A549 (cell line): ENCODE data around the gene MGAT5. TPM values are rescaled to one million over a fixed set of nuclear protein-coding genes. Genes with fewer than 3 reads are reported as not detected.

Experiments used
- ATAC-seq, 2 experiments: fragments of 200-7000 bp in 1 of 2; fragments of >200 bp in 1 of 2; cut with Nextera tagmentation in 1 of 2; cut with Tn5 transposase in 1 of 2; 3 replicates each; pipeline versions ENCODE4 v1.8.0 to v1.9.1; 2018 to 2020; ENCODE audit warnings: mild to moderate bottlenecking in 1 of 2, moderate library complexity in 1 of 2
- CTCF ChIA-PET: fragments of 300-600 bp; sonication (Branson Sonifier 250); formaldehyde crosslinking; extraction: SDS; loops from one replicate; lab custom pipeline; 2021; ENCODE audit warnings: antibody characterized with exemption, inconsistent platforms; lab: Yijun Ruan, JAX
- POLR2A ChIA-PET: fragments of 350-600 bp; formaldehyde crosslinking; extraction: SDS; loops from one replicate; lab custom pipeline; 2021; ENCODE audit warnings: antibody characterized with exemption, inconsistent platforms; lab: Yijun Ruan, JAX
- DNase-seq, 2 experiments: peaks; one replicate each; pipeline versions ENCODE4 v3.0.0 to v3.0.0-alpha.2; 2011 to 2016; ENCODE audit warnings: low read depth in 1 of 2, low spot score in 1 of 2
- FAIRE-seq: peaks from 2 replicates; lab custom pipeline; 2011; peaks lifted over from hg19 to GRCh38; lab: Jason Lieb, UNC
- H3K27ac ChIP-seq, 2 experiments: fragments of >200 bp; sonication (Bioruptor Twin); formaldehyde crosslinking; 3 replicates each; pipeline ENCODE4 v1.5.1; 2016 to 2017
- H3K4me1 ChIP-seq: fragments of >200 bp; sonication (Bioruptor Twin); formaldehyde crosslinking; 3 replicates; pipeline ENCODE4 v1.6.1; 2016
- H3K4me2 ChIP-seq: fragments of >200 bp; sonication (Bioruptor Twin); formaldehyde crosslinking; 3 replicates; pipeline ENCODE4 v1.6.1; 2016
- H3K4me3 ChIP-seq: fragments of >200 bp; sonication (Bioruptor Twin); formaldehyde crosslinking; 3 replicates; pipeline ENCODE4 v1.5.1; 2016
- H3K9me3 ChIP-seq: fragments of >200 bp; sonication (Bioruptor Twin); formaldehyde crosslinking; 3 replicates; pipeline ENCODE4 v1.6.1; 2016
- ATOH8 ChIP-seq: fragments of 250-450 bp; sonication (Bioruptor Pico); IDR thresholded peaks from 2 replicates; pipeline ENCODE4 v1.5.0; 2020; ENCODE audit warnings: low read depth, mild to moderate bottlenecking, moderate library complexity
- BHLHE40 ChIP-seq: IDR thresholded peaks from 2 replicates; pipeline ENCODE4 v1.6.1; 2012; ENCODE audit warnings: low read depth, low read length, inconsistent platforms
- CBX2 ChIP-seq: fragments of 200-600 bp; sonication (generic); IDR thresholded peaks from 2 replicates; pipeline ENCODE4 v1.6.1; 2016; ENCODE audit warnings: low read depth, mild to moderate bottlenecking, borderline replicate concordance
- CBX8 ChIP-seq: fragments of 200-600 bp; sonication (generic); IDR thresholded peaks from 2 replicates; pipeline ENCODE4 v1.6.1; 2016
- CEBPB ChIP-seq, 2 experiments: fragments of >200 bp in 1 of 2; sonication (Bioruptor Twin) in 1 of 2; formaldehyde crosslinking in 1 of 2; IDR thresholded peaks; 2 replicates each; pipeline ENCODE4 v1.6.1; 2012 to 2016
- CTCF ChIP-seq: fragments of >200 bp; sonication (Bioruptor Twin); formaldehyde crosslinking; IDR thresholded peaks from 3 replicates; pipeline ENCODE4 v1.5.1; 2016
- EHF ChIP-seq: fragments of 250-450 bp; sonication (Bioruptor Pico); IDR thresholded peaks from 2 replicates; pipeline ENCODE4 v1.5.0; 2020; ENCODE audit warnings: mild to moderate bottlenecking
- EHMT2 ChIP-seq: fragments of 200-600 bp; sonication (generic); IDR thresholded peaks from 2 replicates; pipeline ENCODE4 v1.6.1; 2016; ENCODE audit warnings: antibody characterized with exemption, low read depth, mild to moderate bottlenecking, moderate library complexity
- ELK1 ChIP-seq: fragments of 150-350 bp; IDR thresholded peaks from 2 replicates; pipeline ENCODE4 v1.6.1; 2014; ENCODE audit warnings: low read depth, mild to moderate bottlenecking, low read length
- ESRRA ChIP-seq: fragments of 150-350 bp; IDR thresholded peaks from 2 replicates; pipeline ENCODE4 v1.6.1; 2014; ENCODE audit warnings: mild to moderate bottlenecking, low read length, borderline replicate concordance
- FOSB ChIP-seq: fragments of 250-450 bp; sonication (Bioruptor Pico); IDR thresholded peaks from 2 replicates; pipeline ENCODE4 v1.5.0; 2020; ENCODE audit warnings: mild to moderate bottlenecking, moderate library complexity
- FOXS1 ChIP-seq: fragments of 250-450 bp; sonication (Bioruptor Pico); IDR thresholded peaks from 2 replicates; pipeline ENCODE4 v1.5.0; 2020; ENCODE audit warnings: mild to moderate bottlenecking, moderate library complexity
- HOXA7 ChIP-seq: fragments of 250-450 bp; sonication (Bioruptor Pico); IDR thresholded peaks from 2 replicates; pipeline ENCODE4 v1.5.0; 2020; ENCODE audit warnings: mild to moderate bottlenecking, moderate library complexity
- HOXB13 ChIP-seq: fragments of 250-450 bp; sonication (Bioruptor Pico); IDR thresholded peaks from 2 replicates; pipeline ENCODE4 v1.5.0; 2020; ENCODE audit warnings: low read depth, mild to moderate bottlenecking, moderate library complexity
- KDM1A ChIP-seq: fragments of 200-600 bp; sonication (generic); IDR thresholded peaks from 2 replicates; pipeline ENCODE4 v1.6.1; 2016; ENCODE audit warnings: low read depth, mild to moderate bottlenecking
- MAX ChIP-seq: IDR thresholded peaks from 2 replicates; pipeline ENCODE4 v1.6.1; 2012
- MAZ ChIP-seq: fragments of 150-350 bp; IDR thresholded peaks from 2 replicates; pipeline ENCODE4 v1.6.1; 2014; ENCODE audit warnings: antibody characterized with exemption, low read depth, low read length, borderline replicate concordance
- MYC ChIP-seq: IDR thresholded peaks from 2 replicates; pipeline ENCODE4 v1.6.1; 2012; ENCODE audit warnings: mild to moderate bottlenecking, inconsistent platforms, low read length, improper control_type of control experiment, borderline replicate concordance
- NFE2L2 ChIP-seq: fragments of 150-350 bp; conservative IDR thresholded peaks from 2 replicates; pipeline ENCODE4 v1.6.1; 2014; ENCODE audit warnings: low read length
- NR3C1 ChIP-seq: fragments of >200 bp; sonication (Bioruptor Twin); formaldehyde crosslinking; IDR thresholded peaks from 3 replicates; pipeline ENCODE4 v1.6.1; 2017
- RFX5 ChIP-seq: fragments of 450-650 bp; IDR thresholded peaks from 2 replicates; pipeline ENCODE4 v1.7.1; 2014; ENCODE audit warnings: antibody characterized with exemption, mild to moderate bottlenecking, moderate library complexity
- SMC3 ChIP-seq: fragments of >200 bp; sonication (Bioruptor Twin); formaldehyde crosslinking; IDR thresholded peaks from 3 replicates; pipeline ENCODE4 v1.6.1; 2018; ENCODE audit warnings: inconsistent platforms
- TFCP2L1 ChIP-seq: fragments of 250-450 bp; sonication (Bioruptor Pico); IDR thresholded peaks from 2 replicates; pipeline ENCODE4 v1.5.0; 2021; ENCODE audit warnings: mild to moderate bottlenecking
- USF2 ChIP-seq: fragments of 450-650 bp; IDR thresholded peaks from 2 replicates; pipeline ENCODE4 v1.6.1; 2014; ENCODE audit warnings: antibody characterized with exemption
- ZC3H11A ChIP-seq: fragments of 450-650 bp; IDR thresholded peaks from 2 replicates; pipeline ENCODE4 v1.6.1; 2014; ENCODE audit warnings: antibody characterized with exemption, mild to moderate bottlenecking
- ZNF302 ChIP-seq: fragments of 250-450 bp; sonication (Bioruptor Pico); IDR thresholded peaks from 2 replicates; pipeline ENCODE4 v1.9.0; 2021; ENCODE audit warnings: inconsistent platforms, mild to moderate bottlenecking, moderate library complexity
- ZSCAN20 ChIP-seq: fragments of 250-450 bp; sonication (Bioruptor Pico); IDR thresholded peaks from 2 replicates; pipeline ENCODE4 v1.8.0; 2022; ENCODE audit warnings: mild to moderate bottlenecking, moderate library complexity
- WGBS: methylation state at CpG from one replicate; pipeline ENCODE4 v1.1.6; 2017; ENCODE audit errors: missing lambda C conversion rate; 5-methylcytosine and 5-hydroxymethylcytosine counted together
- polyA plus RNA-seq, 4 experiments: library from polyadenylated mRNA; depleted of rRNA in 3 of 4; stranded (reverse); fragments of >200 nt; fragmentation: RNase III in 1 of 4; extraction: RNeasy Plus Mini Kit Qiagen cat#74134 plus additional on column Dnase treatment in 1 of 4; gene quantifications; 2 replicates in 3 of 4; 3 replicates in 1 of 4; pipeline ENCODE4 v1.2.3, GENCODE V29; 2011 to 2017

The MGAT5 gene
- polyA plus RNA-seq, 2 of the 4 experiments (the other 2 are of a cell fraction): 13.2 to 17.1 TPM

GRCh38 chr2:134278553-134278952 lies 24.7 kb downstream of the MGAT5 start:
- no peak for FAIRE-seq
- H3K4me2 ChIP-seq: no peak overlapping the region
- TF ChIP-seq HOXA7 (CRISPR knock-in tag): no peak
- TF ChIP-seq FOSB: no peak
- no peak for TF ChIP-seq MYC
- TF ChIP-seq SMC3: no peak
- TF ChIP-seq ZNF302 (CRISPR knock-in tag): no peak
- TF ChIP-seq CEBPB (IDR thresholded peaks at IDR 0.05): no peak
- TF ChIP-seq, all 56 proteins: peak for 0
- Histone ChIP-seq H3K27ac (no peak overlapping the region), H3K4me1 (no peaks in the 10 kb centered on the region), H3K9me3 (no peaks in the 10 kb centered on the region), H3K4me3 (no peak overlapping the region)
- ChIA-PET CTCF (no interaction called here), POLR2A (no interaction called here)
- 26% methylated on average over 1 of the region's 1 CpG for WGBS
- no peak for ATAC-seq
- no peak for DNase-seq

GRCh38 chr2:134279417-134279816 lies 25.5 kb downstream of the MGAT5 start:
- ChIA-PET CTCF (interaction anchor here (0.9 to 2.2 kb wide), 2 partner anchors 12 to 34 kb away, joined by 3 to 7 read pairs; no protein-coding TSS in a partner anchor), POLR2A (no interaction called here)
- ATAC-seq (no peak), DNase-seq (no peak), FAIRE-seq (no peak)
- no peaks in the 10 kb centered on the region for H3K4me1 ChIP-seq
- H3K4me3 ChIP-seq: no peak overlapping the region
- 93% methylated on average over 3 of the region's 3 CpGs for WGBS
- no peak overlapping the region for H3K27ac ChIP-seq
- H3K9me3 ChIP-seq: no peaks in the 10 kb centered on the region
- TF ChIP-seq EHF: no peak
- TF ChIP-seq EHMT2: no peak
- TF ChIP-seq USF2: no peak
- TF ChIP-seq CTCF: no peak
- no peak for TF ChIP-seq RFX5
- no peak for TF ChIP-seq TFCP2L1
- no peak for TF ChIP-seq CBX8
- no peak for TF ChIP-seq ELK1
- no peak for TF ChIP-seq BHLHE40
- TF ChIP-seq FOXS1: no peak
- TF ChIP-seq KDM1A: no peak
- no peak for TF ChIP-seq ZSCAN20 (CRISPR knock-in tag)
- no peak overlapping the region for H3K4me2 ChIP-seq

- 93% methylated on average over 5 of the region's 5 CpGs for WGBS
- DNase-seq: no peak
- no peak overlapping the region for H3K4me2 ChIP-seq
- TF ChIP-seq EHMT2 (no peak), ATOH8 (CRISPR knock-in tag) (no peak), EHF (no peak), ZNF302 (CRISPR knock-in tag) (no peak), CBX2 (no peak), ESRRA (no peak), NR3C1 (no peak), MAZ (no peak), MAX (no peak), FOSB (no peak), ZC3H11A (no peak), RFX5 (no peak), HOXB13 (CRISPR knock-in tag) (no peak), USF2 (no peak), ZSCAN20 (CRISPR knock-in tag) (no peak), NFE2L2 (no peak)
- TF ChIP-seq, all 56 proteins: peak for 0
- FAIRE-seq: no peak
- ATAC-seq: no peak
- H3K4me1 ChIP-seq: no peaks in the 10 kb centered on the region
- ChIA-PET POLR2A (no interaction called here), CTCF (interaction anchor here (0.8 to 2.2 kb wide), 3 partner anchors 11 to 35 kb away, joined by 3 to 7 read pairs (median 3); no protein-coding TSS in a partner anchor)
- H3K27ac ChIP-seq: no peak overlapping the region
- no peak overlapping the region for H3K4me3 ChIP-seq
- H3K9me3 ChIP-seq: no peaks in the 10 kb centered on the region
These were observed 26.4 kb downstream of the MGAT5 start for GRCh38 chr2:134280231-134280630.
